ENCODE measurements around the gene ZNRF3. TPM values are rescaled to one million over a fixed set of nuclear protein-coding genes. Genes with fewer than 3 reads are reported as not detected.
"Not testable (repeated sequence)": the region's sequence is repeated elsewhere in the genome, so short reads cannot be mapped to it uniquely, and the experiment has no call there.

Gene ZNRF3
- total RNA-seq, 1 experiment from 2014 or later: 23.7 TPM

GRCh38 chr22:28841111-28841510 is 42.3 kb upstream of the ZNRF3 start:
- TF ChIP-seq CTCF (IDR thresholded peaks at IDR 0.05; ENCODE audit: unreplicated experiment): no peak
- CTCF ChIA-PET: no interaction called here
- H3K4me1 Mint-ChIP-seq (ENCODE audit: low read depth, unreplicated experiment): no peaks in the 10 kb centered on the region
- no peak overlapping the region for H3K27ac Mint-ChIP-seq (ENCODE audit: unreplicated experiment)
- BruUV-seq (replicated peaks): no TSS peak
- intact Hi-C loops (cut with micrococcal nuclease; ENCODE audit: unreplicated experiment): no loop called here
- H3K9me3 Mint-ChIP-seq (ENCODE audit: low read depth, unreplicated experiment): peaks cover 2% of the 10 kb centered on the region
- no peak for DNase-seq
- no peak overlapping the region for H3K4me3 Mint-ChIP-seq (ENCODE audit: low read depth, unreplicated experiment)
- H3K36me3 Mint-ChIP-seq (ENCODE audit: insufficient read depth, unreplicated experiment): peaks cover 5% of the 10 kb centered on the region
- no peaks in the 10 kb centered on the region for H3K27me3 Mint-ChIP-seq (ENCODE audit: unreplicated experiment)

GRCh38 chr22:28843633-28844032 is 39.7 kb upstream of the ZNRF3 start:
- H3K36me3 Mint-ChIP-seq (ENCODE audit: insufficient read depth, unreplicated experiment): no peaks in the 10 kb centered on the region

GRCh38 chr22:28844277-28844676 is 39.1 kb upstream of the ZNRF3 start:
- not testable (repeated sequence) for H3K4me1 Mint-ChIP-seq (ENCODE audit: low read depth, unreplicated experiment); H3K36me3 Mint-ChIP-seq (ENCODE audit: insufficient read depth, unreplicated experiment)

More at GRCh38 chr22:28843633-28844032, 39.7 kb upstream of the ZNRF3 start:
- intact Hi-C loops (cut with micrococcal nuclease; ENCODE audit: unreplicated experiment): no loop called here
- Mint-ChIP-seq H3K27me3 (ENCODE audit: unreplicated experiment) (no peaks in the 10 kb centered on the region), H3K4me1 (ENCODE audit: low read depth, unreplicated experiment) (no peaks in the 10 kb centered on the region), H3K9me3 (ENCODE audit: low read depth, unreplicated experiment) (peaks cover 6% of the 10 kb centered on the region), H3K27ac (ENCODE audit: unreplicated experiment) (no peak overlapping the region), H3K4me3 (ENCODE audit: low read depth, unreplicated experiment) (no peak overlapping the region)
- no TSS peak for BruUV-seq (replicated peaks)
- CTCF ChIA-PET: interaction anchor here (0.7 kb wide), 1 partner anchor 87 kb away, joined by 3 read pairs; no protein-coding TSS in a partner anchor
- no peak for DNase-seq
- no peak for TF ChIP-seq CTCF (IDR thresholded peaks at IDR 0.05; ENCODE audit: unreplicated experiment)

GRCh38 chr22:28846994-28847393 is 36.4 kb upstream of the ZNRF3 start:
- no peaks in the 10 kb centered on the region for H3K36me3 Mint-ChIP-seq (ENCODE audit: insufficient read depth, unreplicated experiment)
- intact Hi-C loops (cut with micrococcal nuclease; ENCODE audit: unreplicated experiment): no loop called here
- no peak overlapping the region for H3K27ac Mint-ChIP-seq (ENCODE audit: unreplicated experiment)
- no peak for TF ChIP-seq CTCF (IDR thresholded peaks at IDR 0.05; ENCODE audit: unreplicated experiment)
- CTCF ChIA-PET: interaction anchor here (0.7 kb wide), 1 partner anchor 309 kb away, joined by 4 read pairs; no protein-coding TSS in a partner anchor
- no peaks in the 10 kb centered on the region for H3K4me1 Mint-ChIP-seq (ENCODE audit: low read depth, unreplicated experiment)
- BruUV-seq (replicated peaks): no TSS peak
- peaks cover 6% of the 10 kb centered on the region for H3K9me3 Mint-ChIP-seq (ENCODE audit: low read depth, unreplicated experiment)
- DNase-seq: no peak
- H3K4me3 Mint-ChIP-seq (ENCODE audit: low read depth, unreplicated experiment): no peak overlapping the region
- H3K27me3 Mint-ChIP-seq (ENCODE audit: unreplicated experiment): no peaks in the 10 kb centered on the region

More at GRCh38 chr22:28844277-28844676, 39.1 kb upstream of the ZNRF3 start:
- intact Hi-C loops (cut with micrococcal nuclease; ENCODE audit: unreplicated experiment); DNase-seq; BruUV-seq (replicated peaks); H3K27ac Mint-ChIP-seq (ENCODE audit: unreplicated experiment); CTCF ChIA-PET; H3K9me3 Mint-ChIP-seq (ENCODE audit: low read depth, unreplicated experiment); H3K4me3 Mint-ChIP-seq (ENCODE audit: low read depth, unreplicated experiment); H3K27me3 Mint-ChIP-seq (ENCODE audit: unreplicated experiment): not testable (repeated sequence)

- BruUV-seq (replicated peaks): no TSS peak
- peaks cover 10% of the 10 kb centered on the region for H3K4me1 Mint-ChIP-seq (ENCODE audit: low read depth, unreplicated experiment)
- H3K9me3 Mint-ChIP-seq (ENCODE audit: low read depth, unreplicated experiment): no peaks in the 10 kb centered on the region
- TF ChIP-seq CTCF (IDR thresholded peaks at IDR 0.05; ENCODE audit: unreplicated experiment): peak; percentile 84
- H3K4me3 Mint-ChIP-seq (ENCODE audit: low read depth, unreplicated experiment): no peak overlapping the region
- CTCF ChIA-PET: interaction anchor here (0.8 to 1.8 kb wide), 6 partner anchors 97 to 188 kb away, joined by 3 to 42 read pairs (median 4); no protein-coding TSS in a partner anchor
- intact Hi-C loops (cut with micrococcal nuclease; ENCODE audit: unreplicated experiment): loop anchor here (1.0 to 2.0 kb wide), 2 partner anchors 185 to 299 kb away; no protein-coding TSS in a partner anchor
- no peaks in the 10 kb centered on the region for H3K27me3 Mint-ChIP-seq (ENCODE audit: unreplicated experiment)
- H3K27ac Mint-ChIP-seq (ENCODE audit: unreplicated experiment): no peak overlapping the region
- no peaks in the 10 kb centered on the region for H3K36me3 Mint-ChIP-seq (ENCODE audit: insufficient read depth, unreplicated experiment)
- peak; percentile 71 for DNase-seq
These were observed 27.8 kb upstream of the ZNRF3 start for GRCh38 chr22:28855355-28856094.

All from Calu3 (cell line).